NOMO-1 treated with DMSO at 0.1 percent for 48 hours (cell line): ENCODE results near the gene IQGAP2.
"Not testable (repeated sequence)": the region's sequence is repeated elsewhere in the genome, so short reads cannot be mapped to it uniquely, and the experiment has no call there.

ENCODE experiments used
- DNase-seq: peaks from one replicate; lab custom pipeline; 2025; ENCODE audit not compliant: unreplicated experiment; lab: John Stamatoyannopoulos, UW

Gene IQGAP2

GRCh38 chr5:76733049-76733417, 329.9 kb downstream of the IQGAP2 start:
- DNase-seq = no peak

GRCh38 chr5:76735762-76736545, 332.9 kb downstream of the IQGAP2 start:
- DNase-seq = no peak

- DNase-seq = no peak
These were observed 333.8 kb downstream of the IQGAP2 start for GRCh38 chr5:76736679-76737556.

GRCh38 chr5:76737846-76738245, 334.8 kb downstream of the IQGAP2 start:
- DNase-seq = no peak

- DNase-seq = not testable (repeated sequence)
These were observed 338.4 kb downstream of the IQGAP2 start for GRCh38 chr5:76741506-76741905.

- no peak for DNase-seq
These were observed 339.5 kb downstream of the IQGAP2 start for GRCh38 chr5:76742583-76742982.

- DNase-seq = no peak
These were observed 341.5 kb downstream of the IQGAP2 start for GRCh38 chr5:76744632-76745031.

GRCh38 chr5:76745670-76746069, 342.6 kb downstream of the IQGAP2 start:
- no peak for DNase-seq

GRCh38 chr5:76746677-76747076, 343.6 kb downstream of the IQGAP2 start:
- no peak for DNase-seq

- no peak for DNase-seq
These were observed 344.6 kb downstream of the IQGAP2 start for GRCh38 chr5:76747706-76748105.

GRCh38 chr5:76751291-76751690, 348.2 kb downstream of the IQGAP2 start:
- DNase-seq = no peak

- DNase-seq = no peak
These were observed 351.6 kb downstream of the IQGAP2 start for GRCh38 chr5:76754668-76755078.

GRCh38 chr5:76755779-76756637, 352.9 kb downstream of the IQGAP2 start:
- no peak for DNase-seq

GRCh38 chr5:76757049-76757448, 354.0 kb downstream of the IQGAP2 start:
- DNase-seq = no peak
